RWPE1 (cell line): ENCODE data around the gene KDM6A.

ENCODE experiments used
- CTCF ChIA-PET: fragments of 350-600 bp; sonication (Branson Sonifier 250); formaldehyde crosslinking; extraction: SDS; loops from one replicate; lab custom pipeline; 2021; lab: Yijun Ruan, JAX
- POLR2A ChIA-PET: fragments of 400-600 bp; formaldehyde crosslinking; extraction: SDS; loops from one replicate; lab custom pipeline; 2020; ENCODE audit warnings: antibody characterized with exemption; ENCODE audit not compliant: low non-redundant PET; lab: Yijun Ruan, JAX
- DNase-seq: peaks from one replicate; pipeline ENCODE4 v3.0.0; 2012; ENCODE audit warnings: low spot score
- H3K27ac ChIP-seq: fragments of 450-650 bp; 2 replicates; pipeline ENCODE4 v1.5.1; 2017
- CTCF ChIP-seq: fragments of 450-650 bp; conservative IDR thresholded peaks from 2 replicates; pipeline ENCODE4 v1.5.1; 2017; ENCODE audit warnings: low read depth, mild to moderate bottlenecking

The KDM6A gene

DNA sequence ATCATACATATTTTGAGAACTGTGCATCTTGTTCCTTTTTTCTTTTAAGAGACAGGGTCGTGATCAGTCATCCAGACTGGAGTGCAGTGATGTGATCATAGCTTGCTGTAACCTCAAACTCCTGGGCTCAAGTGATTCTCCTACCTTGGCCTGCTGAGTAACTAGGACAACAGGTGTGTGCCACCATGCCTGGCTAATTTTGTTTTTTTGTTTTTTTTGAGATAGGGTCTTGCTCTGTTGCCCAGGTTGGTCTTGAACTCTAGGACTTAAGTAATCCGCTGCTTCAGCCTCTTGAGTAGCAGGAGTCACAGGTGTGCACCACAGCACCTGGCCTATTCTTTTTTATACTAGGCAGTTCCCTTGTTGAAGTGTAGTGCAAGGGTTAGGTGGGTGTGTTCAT is 24.6 kb downstream of the KDM6A start:
- POLR2A ChIA-PET: no interaction called here
- no peak overlapping the region for H3K27ac ChIP-seq
- TF ChIP-seq CTCF: no peak
- CTCF ChIA-PET: no interaction called here
- DNase-seq: no peak

DNA sequence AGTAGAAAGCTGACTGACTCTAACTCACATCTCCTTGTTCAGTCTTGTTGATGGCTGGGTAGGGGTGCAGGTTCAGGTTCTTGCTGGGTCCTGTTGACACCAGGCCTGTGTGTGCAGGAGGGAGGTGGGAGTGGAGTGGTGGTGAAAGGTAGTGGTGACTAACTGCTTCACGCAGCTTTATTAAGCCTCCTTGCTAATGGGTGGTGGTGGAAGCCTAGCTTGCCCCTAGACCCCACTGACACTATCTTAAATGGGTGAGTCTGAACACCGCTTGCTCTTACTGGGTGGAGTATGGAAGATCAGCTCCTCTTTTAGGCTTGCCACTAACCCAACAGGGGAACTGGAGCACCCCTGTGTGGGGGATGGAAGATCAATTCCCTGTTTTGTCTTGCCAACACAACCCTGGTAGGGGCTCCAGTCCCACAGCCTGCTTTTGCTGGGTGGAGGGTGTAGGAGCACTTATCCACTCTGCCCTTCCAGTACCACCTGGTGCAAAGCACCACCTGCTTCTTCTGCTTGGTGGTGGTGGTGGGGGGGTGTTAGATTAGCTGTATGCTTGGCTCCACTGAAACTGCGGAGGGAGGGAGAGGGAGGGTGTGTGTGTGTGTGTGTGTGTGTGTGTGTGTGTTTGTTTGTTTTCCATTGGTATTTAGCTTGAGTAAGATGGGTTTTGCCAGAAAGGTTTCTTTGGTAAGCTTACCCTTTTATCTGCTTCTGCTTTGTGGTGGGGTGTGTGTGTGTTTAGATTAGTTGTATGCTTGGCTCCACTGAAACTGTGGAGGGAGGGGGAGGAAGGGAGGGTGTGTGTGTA is 25.6 kb downstream of the KDM6A start:
- TF ChIP-seq CTCF: no peak
- H3K27ac ChIP-seq: no peak overlapping the region
- DNase-seq: no peak
- POLR2A ChIA-PET: no interaction called here
- CTCF ChIA-PET: no interaction called here

GRCh38 chrX:44899946-44900345 is 27.0 kb downstream of the KDM6A start:
- TF ChIP-seq CTCF: no peak
- ChIA-PET POLR2A (no interaction called here), CTCF (no interaction called here)
- DNase-seq: no peak
- no peak overlapping the region for H3K27ac ChIP-seq

DNA sequence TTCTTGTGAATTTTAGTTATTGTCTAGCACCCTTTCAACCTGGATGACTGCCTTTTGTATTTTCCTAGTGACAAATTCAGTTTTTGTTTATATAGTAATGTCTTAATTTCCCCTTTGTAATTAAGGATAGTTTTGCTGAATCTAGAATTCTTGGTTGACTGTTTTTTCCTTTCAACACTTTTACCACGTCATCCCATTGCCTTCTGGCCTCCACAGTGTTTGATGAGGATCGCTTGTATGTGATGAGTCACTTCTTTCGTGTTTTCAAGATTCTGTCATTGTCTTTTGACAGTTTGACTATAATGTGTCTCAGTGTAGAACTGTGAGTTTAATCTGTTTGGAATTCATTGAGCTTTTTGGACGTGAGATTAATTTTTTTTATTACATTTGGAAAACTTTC is 30.1 kb downstream of the KDM6A start:
- ChIA-PET CTCF (no interaction called here), POLR2A (no interaction called here)
- H3K27ac ChIP-seq: no peak overlapping the region
- no peak for TF ChIP-seq CTCF
- peak; percentile 21 for DNase-seq

DNA sequence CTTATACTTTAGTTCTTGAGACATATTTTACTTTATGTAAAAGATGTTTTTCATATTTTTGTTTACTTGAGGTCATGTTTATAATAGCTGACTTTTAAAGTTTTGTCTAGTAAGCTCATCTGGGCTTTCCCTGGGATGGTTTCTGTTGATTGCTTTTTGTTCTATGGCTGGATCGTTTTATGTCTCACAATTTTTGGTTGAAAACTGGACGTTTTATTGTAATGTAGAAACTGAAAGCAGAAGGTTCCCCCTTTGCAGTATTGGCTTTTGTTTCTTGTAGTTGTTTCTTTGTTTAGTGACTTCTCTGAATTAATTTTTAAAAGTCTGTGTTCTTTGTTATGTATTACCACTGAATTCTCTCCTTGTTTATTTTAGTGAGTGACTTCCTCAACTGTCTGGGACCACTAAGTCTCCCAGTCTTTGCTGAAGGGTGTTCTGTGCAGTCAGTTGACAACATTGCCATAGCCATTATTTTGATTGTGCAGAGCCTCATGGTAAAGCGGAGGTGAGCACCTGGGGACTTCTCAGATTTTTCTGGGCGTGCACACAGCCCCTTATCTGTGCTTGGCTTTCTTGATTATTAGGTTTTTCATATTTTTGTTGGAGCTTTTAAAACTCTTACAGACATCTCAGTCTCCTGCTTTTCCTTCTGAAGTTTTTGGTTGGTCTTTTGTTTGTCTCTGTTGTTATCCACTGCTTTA is 31.0 kb downstream of the KDM6A start:
- POLR2A ChIA-PET: no interaction called here
- TF ChIP-seq CTCF: no peak
- CTCF ChIA-PET: interaction anchor here (0.6 kb wide), 1 partner anchor 11 kb away, joined by 4 read pairs; no protein-coding TSS in a partner anchor
- no peak overlapping the region for H3K27ac ChIP-seq
- no peak for DNase-seq

GRCh38 chrX:44904542-44905115 is 31.6 kb downstream of the KDM6A start:
- POLR2A ChIA-PET: no interaction called here

More at GRCh38 chrX:44904542-44905115, 31.6 kb downstream of the KDM6A start:
- no peak for DNase-seq
- TF ChIP-seq CTCF: no peak
- no peak overlapping the region for H3K27ac ChIP-seq
- CTCF ChIA-PET: interaction anchor here (0.6 kb wide), 1 partner anchor 12 kb away, joined by 4 read pairs; no protein-coding TSS in a partner anchor
